GM23338 (cell line): ENCODE measurements around the gene TAF11.

ENCODE experiments used
- CTCF ChIP-seq, 2 experiments: fragments of 200-600 bp in 1 of 2; sonication (generic) in 1 of 2; conservative IDR thresholded peaks; 2 replicates each; pipeline versions ENCODE4 v1.5.1 to v1.6.1; 2016 to 2017; ENCODE audit warnings: antibody characterized with exemption in 2 of 2, low read depth in 2 of 2, mild to moderate bottlenecking in 2 of 2, moderate library complexity in 1 of 2
- ETS1 ChIP-seq: IDR thresholded peaks from 2 replicates; pipeline ENCODE4 v1.6.1; 2016; ENCODE audit warnings: antibody characterized with exemption
- EZH2 ChIP-seq: fragments of 200-600 bp; sonication (generic); IDR thresholded peaks from one replicate; pipeline ENCODE4 v1.8.0; 2017; ENCODE audit warnings: antibody characterized with exemption, mild to moderate bottlenecking, low read depth; ENCODE audit not compliant: unreplicated experiment

- TF ChIP-seq ETS1 (no peak), CTCF (conservative IDR thresholded peaks at IDR 0.05; ENCODE audit: low read depth in 2 of 2) (no peak), EZH2 (no peak)
Measured at GRCh38 chr6:34911822-34912221, 24.0 kb upstream of the TAF11 start.
